HG03095 (cell line): ENCODE data around the gene TSPY10.
"Not testable (repeated sequence)": the region's sequence is repeated elsewhere in the genome, so short reads cannot be mapped to it uniquely, and the experiment has no call there.

Experiments
- ATAC-seq: cut with Tn5 transposase; IDR thresholded peaks from one replicate; pipeline ENCODE4 v1.9.1; 2021; ENCODE audit warnings: moderate library complexity; ENCODE audit not compliant: unreplicated experiment

Gene TSPY10

GRCh38 chrY:9527580-9527979, at the start of gene TSPY10:
TSS of gene TSPY10 (plus strand) at chrY:9527880. CDS start at chrY:9527926, 46 bp downstream.
- not testable (repeated sequence) for ATAC-seq

GRCh38 chrY:9486967-9487366, 40.7 kb upstream of the TSPY10 start, which contains the start of gene TSPY9:
TSS of gene TSPY9 (plus strand) at chrY:9487267. CDS start at chrY:9487313, 46 bp downstream.
- not testable (repeated sequence) for ATAC-seq

GRCh38 chrY:9504396-9504795, 23.3 kb upstream of the TSPY10 start:
- not testable (repeated sequence) for ATAC-seq

GRCh38 chrY:9516287-9516686, 11.4 kb upstream of the TSPY10 start:
- not testable (repeated sequence) for ATAC-seq
